ENCODE measurements around the gene MRPL52. TPM values are rescaled to one million over a fixed set of nuclear protein-coding genes. Genes with fewer than 3 reads are reported as not detected.

The MRPL52 gene
- total RNA-seq (2013) = 57.0 TPM
- 100 to 1,000 TPM in 2 of 3 donors, 10 to 100 TPM in 1; 32.3 to 164 (median 130) TPM for polyA plus RNA-seq
- polyA minus RNA-seq = 6.4 and 12.5 TPM in 2 replicates
- total RNA-seq = 7.7 to 19.8 (median 10.7) reads per million in 11 experiments

GRCh38 chr14:22829661-22830442, at the start of gene MRPL52:
Gene MRPL52 (plus strand): TSS chr14:22829887. CDS start chr14:22829913, 26 bp downstream.
- H2AFZ ChIP-seq (ENCODE audit: insufficient read depth, low read depth, low read length, poor library complexity, severe bottlenecking) = peak within 1 kb of the TSS; percentile 97
- H3K36me3 ChIP-seq (replicated peaks in 1 of 2; ENCODE audit: control insufficient read depth in 1 of 2, insufficient read depth in 2 of 2, low read length in 2 of 2) = peaks cover 17 to 18% of the 10 kb centered on the region in 2 donors
- H3K27me3 Mint-ChIP-seq (ENCODE audit: low read depth in 3 of 3) = peaks cover 2 to 6% (median 3%) of the 10 kb centered on the region in 3 donors
- H3K36me3 Mint-ChIP-seq = peaks cover 29 to 30% of the 10 kb centered on the region in 2 donors
- H3K4me2 ChIP-seq (replicated peaks; ENCODE audit: extremely low read depth, low read length, poor library complexity, severe bottlenecking) = peak within 1 kb of the TSS; percentile 97
- no peaks in the 10 kb centered on the region for H3K9me3 ChIP-seq (replicated peaks in 1 of 2; ENCODE audit: control insufficient read depth in 1 of 2, insufficient read depth in 1 of 2, low read length in 2 of 2)
- TF ChIP-seq CTCF (IDR thresholded peaks at IDR 0.05) = no peak
- intact Hi-C loops (cut with micrococcal nuclease) = no loop called here
- peaks cover 0 to 7% (median 0%) of the 10 kb centered on the region in 7 donors for H3K9me3 Mint-ChIP-seq
- peaks cover 19% of the 10 kb centered on the region for H3K4me1 Mint-ChIP-seq
- peak within 1 kb of the TSS; percentile 90 to 96 for H3K4me3 Mint-ChIP-seq
- H3K79me2 ChIP-seq (ENCODE audit: insufficient read depth, low read length) = peaks cover 12% of the 10 kb centered on the region
- H3K9ac ChIP-seq (ENCODE audit: insufficient read depth, low read length, poor library complexity, severe bottlenecking) = peak within 1 kb of the TSS; percentile 82
- H3K4me3 ChIP-seq (replicated peaks in 1 of 3; ENCODE audit: low read depth in 2 of 3, low read length in 3 of 3) = peak within 1 kb of the TSS; percentile 65 to 93 (median 77)
- no peaks in the 10 kb centered on the region for H3K27me3 ChIP-seq (ENCODE audit: control insufficient read depth in 2 of 2, insufficient read depth in 2 of 2, low read length in 2 of 2)
- no peaks in the 10 kb centered on the region for H4K20me1 ChIP-seq (ENCODE audit: insufficient read depth, low read length)
- peak within 1 kb of the TSS; percentile 89 to 96 (median 94) for H3K27ac Mint-ChIP-seq
- peaks cover 18 to 29% of the 10 kb centered on the region in 2 donors for H3K4me1 ChIP-seq (ENCODE audit: control insufficient read depth in 1 of 2, insufficient read depth in 2 of 2, low read length in 2 of 2)
- DNase-seq = peak; percentile 91 to 93 (median 93)
- peak within 1 kb of the TSS; percentile 18 to 85 for H3K27ac ChIP-seq (ENCODE audit: low read depth in 1 of 2, low read length in 2 of 2)
- 0% methylated on average over 35 of the region's 41 CpGs for WGBS (ENCODE audit: insufficient coverage)

- Histone ChIP-seq H3K9ac (ENCODE audit: insufficient read depth, low read length, poor library complexity, severe bottlenecking) (no peak overlapping the region), H4K20me1 (ENCODE audit: insufficient read depth, low read length) (peaks cover 75% of the 10 kb centered on the region), H3K27ac (ENCODE audit: low read depth in 1 of 2, low read length in 2 of 2) (peak overlapping the region in 1 of 2 donors; percentile 66), H3K9me3 (replicated peaks in 1 of 2; ENCODE audit: control insufficient read depth in 1 of 2, insufficient read depth in 1 of 2, low read length in 2 of 2) (no peaks in the 10 kb centered on the region), H3K27me3 (ENCODE audit: control insufficient read depth in 2 of 2, insufficient read depth in 2 of 2, low read length in 2 of 2) (no peaks in the 10 kb centered on the region), H3K79me2 (ENCODE audit: insufficient read depth, low read length) (peaks cover 66% of the 10 kb centered on the region), H2AFZ (ENCODE audit: insufficient read depth, low read depth, low read length, poor library complexity, severe bottlenecking) (no peak overlapping the region), H3K36me3 (replicated peaks in 1 of 2; ENCODE audit: control insufficient read depth in 1 of 2, insufficient read depth in 2 of 2, low read length in 2 of 2) (peaks cover 44 to 62% of the 10 kb centered on the region in 2 donors), H3K4me2 (replicated peaks; ENCODE audit: extremely low read depth, low read length, poor library complexity, severe bottlenecking) (no peak overlapping the region), H3K4me3 (replicated peaks in 1 of 3; ENCODE audit: low read depth in 2 of 3, low read length in 3 of 3) (no peak overlapping the region), H3K4me1 (ENCODE audit: control insufficient read depth in 1 of 2, insufficient read depth in 2 of 2, low read length in 2 of 2) (peaks cover 44 to 54% of the 10 kb centered on the region in 2 donors)
- H3K27me3 Mint-ChIP-seq (ENCODE audit: low read depth in 3 of 3) = peaks cover 0 to 1% (median 0%) of the 10 kb centered on the region in 3 donors
- peaks cover 57% of the 10 kb centered on the region for H3K4me1 Mint-ChIP-seq
- no peak for TF ChIP-seq CTCF (IDR thresholded peaks at IDR 0.05)
- no peaks in the 10 kb centered on the region for H3K9me3 Mint-ChIP-seq
- 83% methylated on average over 1 of the region's 2 CpGs for WGBS (ENCODE audit: insufficient coverage)
- peaks cover 59 to 81% of the 10 kb centered on the region in 2 donors for H3K36me3 Mint-ChIP-seq
- H3K27ac Mint-ChIP-seq = peak overlapping the region in 3 of 7 donors; percentile 3 to 50 (median 5)
- intact Hi-C loops (cut with micrococcal nuclease) = no loop called here
- no peak for DNase-seq
- H3K4me3 Mint-ChIP-seq = no peak overlapping the region
Measured at GRCh38 chr14:22780105-22780679, 49.5 kb upstream of the MRPL52 start.

Measured in CD14-positive monocyte (primary cell).